Measurements from ENCODE around the gene CD38.
"Not testable (repeated sequence)": the region's sequence is repeated elsewhere in the genome, so short reads cannot be mapped to it uniquely, and the experiment has no call there.

The CD38 gene

DNA sequence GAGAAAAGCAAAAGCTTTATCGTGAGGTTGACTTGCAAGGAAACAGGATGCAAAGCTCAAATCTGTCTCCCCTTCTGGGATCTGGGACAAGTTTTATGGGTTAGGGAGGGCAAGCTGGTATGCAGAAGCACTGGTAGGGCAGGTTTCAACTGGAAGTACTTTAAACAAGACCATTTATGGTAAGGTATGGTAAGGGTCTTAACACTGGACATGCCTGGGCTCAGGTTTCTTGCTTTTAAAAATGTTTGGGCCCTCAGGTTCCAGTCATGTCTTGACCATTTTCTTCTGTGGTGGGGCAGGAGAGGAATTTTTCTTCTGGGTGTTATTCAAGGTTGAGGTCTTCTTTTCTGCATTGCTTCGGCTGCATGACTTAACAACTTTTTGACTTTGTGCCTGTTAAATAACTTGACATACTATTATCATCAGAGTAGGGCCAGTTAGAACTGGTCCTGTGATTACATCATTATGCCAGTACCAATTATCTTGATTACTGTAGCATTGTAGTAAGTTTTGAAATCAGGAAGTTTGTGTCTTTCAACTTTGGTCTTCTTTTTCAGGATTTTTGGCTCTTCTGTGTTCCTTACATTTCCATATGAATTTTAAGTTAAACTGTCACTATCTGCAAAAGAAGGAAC lies 33.7 kb downstream of the CD38 start:
- no peaks in the 10 kb centered on the region for H3K4me1 ChIP-seq
- no peak overlapping the region for H3K4me3 ChIP-seq (ENCODE audit: low read depth, low read length)
- H3K27me3 ChIP-seq: no peaks in the 10 kb centered on the region; the same call in 1 of the 2 replicates
- no peaks in the 10 kb centered on the region for H3K36me3 ChIP-seq
- TF ChIP-seq, protein P1, sequence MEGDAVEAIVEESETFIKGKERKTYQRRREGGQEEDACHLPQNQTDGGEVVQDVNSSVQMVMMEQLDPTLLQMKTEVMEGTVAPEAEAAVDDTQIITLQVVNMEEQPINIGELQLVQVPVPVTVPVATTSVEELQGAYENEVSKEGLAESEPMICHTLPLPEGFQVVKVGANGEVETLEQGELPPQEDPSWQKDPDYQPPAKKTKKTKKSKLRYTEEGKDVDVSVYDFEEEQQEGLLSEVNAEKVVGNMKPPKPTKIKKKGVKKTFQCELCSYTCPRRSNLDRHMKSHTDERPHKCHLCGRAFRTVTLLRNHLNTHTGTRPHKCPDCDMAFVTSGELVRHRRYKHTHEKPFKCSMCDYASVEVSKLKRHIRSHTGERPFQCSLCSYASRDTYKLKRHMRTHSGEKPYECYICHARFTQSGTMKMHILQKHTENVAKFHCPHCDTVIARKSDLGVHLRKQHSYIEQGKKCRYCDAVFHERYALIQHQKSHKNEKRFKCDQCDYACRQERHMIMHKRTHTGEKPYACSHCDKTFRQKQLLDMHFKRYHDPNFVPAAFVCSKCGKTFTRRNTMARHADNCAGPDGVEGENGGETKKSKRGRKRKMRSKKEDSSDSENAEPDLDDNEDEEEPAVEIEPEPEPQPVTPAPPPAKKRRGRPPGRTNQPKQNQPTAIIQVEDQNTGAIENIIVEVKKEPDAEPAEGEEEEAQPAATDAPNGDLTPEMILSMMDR (IDR thresholded peaks at IDR 0.05; ENCODE audit: low read depth, low read length): no peak
- no peak for DNase-seq
- H3K9me3 ChIP-seq: no peaks in the 10 kb centered on the region

DNA sequence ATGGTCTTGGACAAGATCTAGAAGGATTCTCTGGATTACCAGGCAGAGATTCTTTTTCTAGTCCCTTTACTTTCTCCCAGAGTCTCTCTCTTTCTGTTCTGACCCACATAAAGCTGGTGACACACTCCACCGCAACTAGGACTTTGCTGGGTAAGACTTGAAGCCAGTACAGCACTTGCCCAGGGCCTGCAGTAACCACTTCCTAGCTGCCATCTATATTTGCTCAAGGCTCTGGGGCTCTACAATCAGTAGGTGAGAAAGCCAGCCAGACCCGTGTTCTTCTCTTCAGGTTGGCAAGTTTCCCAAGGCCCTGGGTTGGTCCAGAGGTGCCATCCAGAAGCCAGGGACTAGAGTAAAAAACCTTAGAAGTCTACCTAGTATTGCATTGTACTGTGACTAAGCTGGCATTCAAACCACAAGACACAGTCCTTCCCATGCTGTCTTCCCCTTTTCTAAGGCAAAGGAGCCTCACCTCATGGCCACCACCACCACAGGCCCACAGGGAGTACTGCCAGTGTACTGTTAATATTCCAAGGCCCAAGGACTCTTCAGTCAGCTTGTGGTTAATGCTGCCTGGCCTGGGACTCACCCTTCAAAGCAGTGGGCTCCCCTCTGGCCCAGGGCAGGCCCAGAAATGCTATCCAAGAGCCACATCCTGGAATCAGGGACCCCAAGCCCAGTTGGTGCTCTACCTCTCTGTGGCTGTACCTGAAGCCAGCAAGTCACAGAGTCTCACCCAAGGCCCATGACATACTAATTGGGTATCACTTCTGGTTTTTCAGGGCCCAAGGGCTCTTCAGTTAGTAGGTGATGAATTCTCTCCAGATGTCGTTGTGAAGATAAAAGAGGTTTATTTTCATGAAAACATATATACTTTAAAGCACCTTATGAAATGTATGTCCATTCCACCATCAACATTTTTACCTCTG lies 54.7 kb downstream of the CD38 start:
- no peak for DNase-seq
- no peaks in the 10 kb centered on the region for H3K9me3 ChIP-seq
- H3K4me3 ChIP-seq (ENCODE audit: low read depth, low read length): no peak overlapping the region
- TF ChIP-seq, protein P1 (IDR thresholded peaks at IDR 0.05; ENCODE audit: low read depth, low read length): no peak
- H3K4me1 ChIP-seq: no peaks in the 10 kb centered on the region
- no peaks in the 10 kb centered on the region for H3K36me3 ChIP-seq
- no peaks in the 10 kb centered on the region for H3K27me3 ChIP-seq

DNA sequence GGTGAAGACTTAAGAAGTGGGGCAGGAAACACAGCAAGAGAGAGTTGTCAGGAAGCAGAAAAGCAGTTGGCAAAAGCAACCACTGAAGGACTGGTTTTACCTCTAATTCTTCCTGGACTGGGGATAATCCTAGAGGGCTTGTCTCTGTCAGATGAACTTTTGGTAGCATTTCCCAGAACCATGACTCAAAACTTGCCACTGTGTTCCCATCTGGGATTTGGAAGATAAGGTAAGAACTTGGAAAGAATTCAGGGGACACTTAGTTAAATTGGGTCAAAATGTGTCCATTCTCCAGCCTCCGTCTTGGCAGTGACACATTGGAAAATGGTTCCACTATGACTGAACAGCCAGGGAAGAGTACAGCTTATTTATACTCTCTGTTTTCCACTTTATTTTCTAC lies 55.7 kb downstream of the CD38 start:
- DNase-seq: no peak
- TF ChIP-seq, protein P1 (IDR thresholded peaks at IDR 0.05; ENCODE audit: low read depth, low read length): no peak

DNA sequence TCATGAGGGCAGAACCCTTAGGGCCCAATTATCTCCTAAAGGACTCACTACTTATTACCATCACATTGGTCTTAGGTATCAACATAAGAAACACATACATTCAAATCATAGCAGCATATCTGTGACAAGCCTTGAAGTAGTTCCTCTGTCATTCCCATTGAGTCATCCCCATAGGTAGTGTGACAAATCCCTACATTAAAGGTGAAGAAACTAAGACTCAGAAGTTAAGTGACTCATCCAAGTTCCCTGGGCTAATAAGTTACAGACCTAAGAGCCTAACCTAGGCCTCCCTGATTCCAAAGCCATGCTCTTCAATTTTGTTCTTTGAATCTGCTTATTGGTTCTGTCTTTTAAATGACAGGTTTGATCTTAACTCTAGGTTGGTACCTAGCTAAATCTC lies 58.2 kb downstream of the CD38 start:
- Histone ChIP-seq H3K9me3 (no peaks in the 10 kb centered on the region), H3K36me3 (no peaks in the 10 kb centered on the region), H3K4me1 (no peaks in the 10 kb centered on the region), H3K4me3 (ENCODE audit: low read depth, low read length) (no peak overlapping the region), H3K27me3 (no peaks in the 10 kb centered on the region)
- no peak for DNase-seq
- TF ChIP-seq, protein P1 (IDR thresholded peaks at IDR 0.05; ENCODE audit: low read depth, low read length): no peak

More for the DNA sequence above, 55.7 kb downstream of the CD38 start:
- no peaks in the 10 kb centered on the region for H3K36me3 ChIP-seq
- H3K4me1 ChIP-seq: no peaks in the 10 kb centered on the region
- no peak overlapping the region for H3K4me3 ChIP-seq (ENCODE audit: low read depth, low read length)
- H3K9me3 ChIP-seq: no peaks in the 10 kb centered on the region
- H3K27me3 ChIP-seq: no peaks in the 10 kb centered on the region

DNA sequence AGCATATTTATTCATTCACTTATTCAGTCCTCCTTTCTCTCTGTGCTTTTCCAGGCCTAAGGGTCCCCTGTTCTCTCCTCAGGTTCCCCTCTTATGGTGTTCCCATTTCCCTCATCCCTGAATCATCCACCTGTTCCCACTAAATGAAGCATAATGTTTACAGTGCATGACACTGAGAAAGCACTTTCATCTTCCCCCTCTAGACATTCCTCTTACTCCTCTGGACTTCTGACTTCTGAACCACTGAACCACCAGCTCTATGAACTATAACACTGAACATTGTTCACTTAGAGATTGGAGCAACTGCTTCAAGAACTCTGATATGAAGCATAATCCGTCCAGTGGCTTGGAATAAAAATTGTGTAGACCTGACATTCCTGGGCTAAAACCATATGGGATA lies 59.5 kb downstream of the CD38 start:
- TF ChIP-seq, protein P1 (IDR thresholded peaks at IDR 0.05; ENCODE audit: low read depth, low read length): no peak
- no peak for DNase-seq
- Histone ChIP-seq H3K4me3 (ENCODE audit: low read depth, low read length) (no peak overlapping the region), H3K4me1 (no peaks in the 10 kb centered on the region), H3K36me3 (no peaks in the 10 kb centered on the region), H3K9me3 (no peaks in the 10 kb centered on the region), H3K27me3 (no peaks in the 10 kb centered on the region)

DNA sequence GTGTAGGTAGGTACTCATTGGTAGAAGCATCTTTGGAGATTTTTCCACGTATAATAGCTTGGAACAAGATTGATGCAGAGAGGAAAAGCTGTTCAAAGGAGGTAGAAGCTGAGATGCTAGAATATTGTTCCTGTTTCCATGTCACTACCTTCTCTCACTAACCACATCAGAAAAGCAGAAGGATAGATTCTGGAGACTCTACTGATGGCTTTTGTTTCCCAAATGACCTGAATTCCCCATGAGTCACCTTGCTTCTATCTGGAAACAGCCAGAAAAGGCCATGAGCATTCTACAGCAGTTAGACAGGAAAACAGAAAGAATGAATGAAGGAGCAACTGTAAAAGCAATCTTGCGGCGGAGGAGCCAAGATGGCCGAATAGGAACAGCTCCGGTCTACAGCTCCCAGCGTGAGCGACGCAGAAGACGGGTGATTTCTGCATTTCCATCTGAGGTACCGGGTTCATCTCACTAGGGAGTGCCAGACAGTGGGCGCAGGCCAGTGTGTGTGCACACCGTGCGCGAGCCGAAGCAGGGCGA lies 63.1 kb downstream of the CD38 start:
- DNase-seq: not testable (repeated sequence)

More for the DNA sequence above, 63.1 kb downstream of the CD38 start:
- H3K36me3 ChIP-seq; H3K27me3 ChIP-seq; H3K9me3 ChIP-seq; H3K4me1 ChIP-seq; H3K4me3 ChIP-seq (ENCODE audit: low read depth, low read length): not testable (repeated sequence)

Data from BE2C (cell line).